Stimulated activated CD8-positive, alpha-beta memory T cell treated with anti-CD3 and anti-CD28 coated beads, Interleukin-15, amount 100 ng/mL, for 48 hours (primary cell): Measurements from ENCODE around the gene ZNF367.
"Not testable (repeated sequence)": the region's sequence is repeated elsewhere in the genome, so short reads cannot be mapped to it uniquely, and the experiment has no call there.

Experiments used
- DNase-seq, 2 donors: peaks; one replicate each; pipeline ENCODE4 v3.0.0-alpha.2; 2020; ENCODE audit warnings: low read depth in 2 of 2

Gene ZNF367

DNA sequence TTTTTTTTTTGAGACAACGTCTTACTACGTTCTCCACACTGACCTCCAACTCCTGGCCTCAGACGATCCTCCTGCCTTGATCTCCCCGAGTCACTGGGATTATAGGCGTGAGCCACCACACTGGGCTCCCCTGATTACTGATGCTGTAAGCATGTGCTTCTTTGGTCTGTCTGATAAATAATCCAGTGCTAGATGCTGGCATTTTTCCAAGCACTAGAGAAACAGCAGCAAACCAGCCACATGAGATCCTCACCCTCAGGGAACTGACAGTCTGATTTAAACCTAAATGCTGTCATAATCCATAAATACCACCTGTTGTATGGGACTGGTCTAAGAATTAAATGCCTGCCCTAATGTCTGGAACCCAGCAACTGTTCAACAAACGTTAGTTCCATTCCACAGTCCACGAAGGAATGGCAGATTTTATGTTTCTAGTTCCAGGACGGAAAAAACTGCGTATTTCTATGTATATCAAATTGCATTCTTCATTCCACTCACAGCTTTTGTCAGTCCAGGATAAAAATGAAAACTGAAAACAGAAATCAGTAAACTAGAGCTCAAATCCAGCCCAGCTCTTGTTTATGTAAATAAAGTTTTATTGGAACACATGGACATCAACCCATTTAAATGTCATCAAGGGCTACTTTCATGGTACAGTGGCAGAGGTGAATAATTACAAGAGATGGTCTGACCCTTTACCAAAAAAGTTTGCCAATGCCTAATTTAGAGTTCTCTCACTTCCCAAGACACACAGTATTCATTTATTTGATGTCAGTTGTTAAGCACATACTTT lies 54.8 kb downstream of the ZNF367 start:
- no peak for DNase-seq

DNA sequence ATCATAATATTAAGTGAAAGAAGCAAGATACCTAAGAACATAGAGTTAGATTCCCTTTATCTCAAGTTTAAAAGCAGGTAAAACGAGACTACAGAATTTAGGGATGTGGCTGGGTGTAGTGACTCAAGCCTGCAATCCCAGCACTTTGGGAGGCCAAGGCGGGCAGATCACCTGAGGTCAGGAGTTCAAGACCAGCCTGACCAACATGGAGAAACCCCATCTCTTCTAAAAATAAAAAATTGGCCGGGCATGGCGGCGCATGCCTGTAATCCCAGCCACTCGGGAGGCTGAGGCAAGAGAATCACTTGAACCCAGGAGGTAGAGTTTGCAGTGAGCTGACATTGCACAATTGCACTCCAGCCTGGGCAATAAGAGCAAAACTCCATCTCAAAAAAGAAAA lies 56.1 kb downstream of the ZNF367 start:
- DNase-seq: not testable (repeated sequence)

DNA sequence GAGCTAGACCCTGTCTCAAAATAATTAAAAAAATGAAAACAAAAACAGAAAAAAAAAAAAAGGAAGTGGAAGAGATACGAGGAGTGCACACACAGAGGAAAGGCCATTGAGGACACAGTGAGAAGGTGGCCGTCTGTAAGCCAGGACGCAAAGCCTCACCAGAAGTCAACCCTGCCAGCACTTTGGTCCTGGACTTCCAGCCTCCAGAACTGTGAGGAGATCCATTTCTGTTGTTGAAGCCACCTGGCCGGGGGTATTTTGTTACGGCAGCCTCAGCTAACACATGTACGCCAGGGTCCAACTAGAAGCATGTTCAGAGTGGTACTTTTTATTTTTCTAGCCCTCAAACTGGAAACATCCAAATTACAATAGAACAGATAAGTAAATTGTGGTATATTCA lies 56.5 kb downstream of the ZNF367 start:
- no peak for DNase-seq

DNA sequence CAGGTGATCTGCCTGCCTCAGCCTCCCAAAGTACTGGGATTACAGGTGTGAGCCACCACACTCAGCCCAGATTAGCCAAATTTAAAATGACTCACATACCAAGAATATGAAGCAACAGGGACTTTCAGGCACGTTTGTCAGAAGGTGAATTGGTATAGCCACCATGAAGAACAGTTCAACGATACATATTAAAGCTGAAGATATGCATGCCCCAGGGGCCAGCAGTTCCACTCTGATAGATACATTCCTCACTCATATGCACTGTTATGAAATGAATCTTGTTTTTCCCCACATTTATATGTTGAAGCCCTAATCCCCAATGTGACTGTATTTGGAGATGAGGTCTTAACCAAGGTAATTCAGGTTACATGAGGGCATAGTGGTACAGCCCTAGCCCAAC lies 57.2 kb downstream of the ZNF367 start:
- DNase-seq: no peak

DNA sequence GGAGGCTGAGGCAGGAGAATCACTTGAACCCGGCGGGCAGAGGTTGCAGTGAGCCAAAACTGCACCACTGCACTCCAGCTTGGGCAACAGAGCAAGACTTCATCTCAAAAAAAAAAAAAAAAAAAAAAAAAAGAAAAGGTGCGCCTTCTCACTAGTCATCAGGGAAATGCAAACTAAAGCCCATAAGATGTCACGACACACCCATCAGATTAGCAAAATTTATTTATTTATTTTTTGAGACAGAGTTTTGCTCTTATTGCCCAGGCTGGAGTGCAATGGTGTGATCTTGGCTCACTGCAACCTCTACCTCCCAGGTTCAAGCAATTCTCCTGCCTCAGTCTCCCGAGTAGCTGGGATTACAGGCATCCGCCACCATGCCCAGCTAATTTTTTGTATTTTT lies 57.6 kb downstream of the ZNF367 start:
- not testable (repeated sequence) for DNase-seq

DNA sequence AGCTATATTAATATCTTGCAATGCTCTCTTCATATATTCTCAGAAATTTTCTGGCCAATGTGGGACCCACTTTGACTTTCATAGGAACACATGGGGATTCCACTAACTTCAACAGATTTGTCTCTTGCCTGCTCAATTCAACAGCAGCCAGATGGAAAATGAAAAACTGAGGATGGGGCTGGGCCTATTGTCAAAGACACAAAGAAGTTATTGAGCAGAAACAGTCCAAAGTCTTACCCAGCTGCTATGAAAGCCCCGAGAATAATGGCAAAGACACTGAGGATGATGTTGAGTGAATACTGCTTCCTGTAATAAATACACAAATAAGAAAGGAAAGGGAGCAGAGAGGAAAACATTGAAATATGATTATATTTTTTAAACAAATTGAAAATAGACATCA lies 67.3 kb downstream of the ZNF367 start:
- no peak for DNase-seq

DNA sequence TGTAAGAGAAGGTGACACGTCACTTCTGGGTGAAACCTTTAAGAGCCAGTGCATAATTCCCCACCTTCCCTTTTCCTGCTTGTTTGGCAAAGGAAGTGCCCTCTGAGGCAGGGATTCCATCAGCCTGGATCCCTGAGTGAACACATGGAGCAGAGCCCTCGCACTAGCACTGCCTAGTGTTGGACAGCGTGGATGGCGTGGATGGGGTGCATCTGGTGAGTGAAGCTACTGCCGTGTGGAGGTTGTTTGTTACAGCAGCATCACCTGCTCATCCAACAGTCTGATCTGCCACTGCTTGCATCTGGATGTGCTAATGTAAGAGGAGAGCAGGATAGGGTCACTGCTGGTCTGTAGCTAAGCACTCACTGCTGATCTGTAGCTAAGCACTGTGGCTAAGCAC lies 69.9 kb downstream of the ZNF367 start:
- no peak for DNase-seq

DNA sequence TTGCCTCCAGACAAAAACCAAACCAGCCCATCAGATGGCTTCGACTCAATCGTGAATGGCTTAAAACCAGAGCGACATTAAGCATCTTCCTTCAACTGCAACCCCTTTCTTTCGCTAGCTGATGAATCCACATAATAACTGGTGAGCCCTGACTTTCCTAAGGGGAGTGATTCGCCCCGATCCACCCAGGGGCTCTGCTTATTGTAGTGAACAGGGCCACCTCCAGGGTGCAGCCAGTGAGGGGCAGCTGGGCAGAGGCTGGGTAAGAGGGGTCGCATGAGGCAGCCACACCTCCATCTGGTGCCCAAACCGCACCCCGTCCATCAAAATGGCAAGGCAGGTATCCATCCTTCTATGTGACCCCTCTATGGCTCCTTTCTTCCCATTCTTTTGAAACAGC lies 72.6 kb downstream of the ZNF367 start:
- no peak for DNase-seq

DNA sequence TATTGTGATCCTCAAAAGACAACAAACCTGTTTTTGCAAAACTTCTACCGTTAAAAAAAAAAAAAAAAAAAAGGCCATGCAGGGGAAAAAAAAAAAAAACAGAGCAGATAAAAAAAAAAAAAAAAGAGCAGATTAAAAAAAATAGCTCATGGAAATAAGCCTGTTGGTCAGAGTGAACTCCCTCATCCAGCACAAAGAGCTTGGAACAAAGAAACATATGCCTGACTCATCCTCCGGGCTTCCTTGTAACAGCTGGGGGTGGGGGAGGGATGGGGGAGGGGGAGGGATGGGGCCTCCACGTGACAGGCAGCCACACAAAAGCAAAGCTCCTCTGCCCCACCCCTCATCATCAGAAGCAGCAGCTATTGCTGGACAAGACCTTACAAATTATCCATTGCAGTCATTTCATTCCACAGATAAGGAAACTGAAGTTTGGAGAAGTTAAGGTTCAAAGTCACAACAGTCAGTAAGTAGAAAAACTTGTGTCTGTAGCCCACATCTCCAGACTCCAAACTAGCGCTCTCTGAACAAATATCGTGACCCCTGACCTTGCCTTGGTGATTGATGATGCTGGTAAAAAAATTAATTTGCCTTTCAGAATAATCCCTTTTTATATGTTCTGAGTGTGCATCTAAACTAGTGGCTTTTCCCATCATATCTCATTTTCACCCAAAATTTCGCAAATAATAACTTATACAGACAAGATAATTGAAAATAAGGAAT lies 73.6 kb downstream of the ZNF367 start:
- no peak for DNase-seq

DNA sequence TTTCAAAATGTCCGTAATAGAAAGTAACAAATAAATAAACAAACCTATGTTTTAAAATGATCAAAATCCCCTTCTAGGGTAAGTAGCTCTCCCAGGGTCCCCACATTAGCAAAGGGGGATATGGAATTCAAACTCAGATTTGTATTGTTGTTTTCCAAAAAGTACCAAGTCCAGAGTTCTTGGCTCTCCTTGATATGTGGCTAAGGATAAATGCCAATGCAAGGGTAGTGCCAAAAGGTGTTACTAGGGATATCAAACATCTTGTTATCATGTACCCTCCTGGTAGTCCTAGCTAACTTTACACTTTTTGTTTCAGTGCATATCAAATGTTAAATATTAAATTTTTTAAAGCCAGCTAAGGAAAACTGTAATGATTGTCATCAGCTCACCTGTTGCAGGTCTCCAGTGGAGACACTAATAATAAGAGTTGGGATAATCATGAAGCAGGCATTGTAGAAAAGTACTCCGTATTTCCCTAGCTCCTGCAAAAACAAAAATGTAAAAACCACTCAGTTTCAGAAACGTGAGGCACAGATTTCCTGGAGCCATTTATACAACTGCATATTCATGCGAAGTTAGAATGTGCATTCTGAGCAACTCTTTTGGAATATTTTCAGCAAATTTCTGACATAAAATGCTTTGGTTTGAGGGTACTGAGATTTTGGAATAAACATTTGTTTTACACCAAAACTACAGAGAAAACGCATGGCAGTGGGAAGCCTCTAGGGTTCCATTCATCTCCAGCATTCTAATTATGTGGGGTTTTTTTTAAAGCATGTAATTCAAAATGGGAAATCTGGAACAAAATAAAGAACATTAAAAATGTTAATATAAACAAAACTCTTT lies 74.4 kb downstream of the ZNF367 start:
- DNase-seq: no peak

DNA sequence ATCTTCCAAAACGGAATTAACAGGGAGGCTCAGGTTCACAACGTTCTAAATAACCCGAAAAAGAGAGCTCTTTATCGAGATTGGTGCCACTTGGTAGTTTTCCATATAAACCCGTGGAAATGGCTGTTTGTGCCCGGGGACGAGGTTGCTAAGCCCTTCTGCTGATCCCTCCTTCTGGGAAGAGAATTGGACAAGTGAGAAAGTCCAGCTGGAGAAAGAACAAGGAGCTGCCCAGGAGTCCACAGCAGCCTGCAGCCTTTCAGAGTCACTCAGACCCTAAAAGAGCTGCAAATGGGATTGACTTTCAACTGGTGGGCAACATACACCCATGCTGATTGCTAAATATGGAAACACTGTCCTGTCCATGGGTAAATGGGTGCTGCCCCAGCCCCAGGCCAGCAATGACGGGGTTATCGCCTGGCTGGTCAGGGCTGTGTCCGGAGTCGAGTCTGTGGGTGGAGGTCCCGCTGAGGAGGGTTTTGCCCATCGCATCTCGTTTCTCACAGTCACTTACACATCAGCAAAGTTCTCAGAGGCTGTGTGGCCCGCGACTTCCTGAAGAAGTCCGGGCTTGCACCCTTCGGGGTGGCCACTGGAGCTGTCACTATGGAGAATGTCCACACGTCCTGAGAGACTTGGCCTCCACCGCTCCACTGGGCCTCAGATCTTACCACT lies 75.5 kb downstream of the ZNF367 start:
- DNase-seq: no peak

DNA sequence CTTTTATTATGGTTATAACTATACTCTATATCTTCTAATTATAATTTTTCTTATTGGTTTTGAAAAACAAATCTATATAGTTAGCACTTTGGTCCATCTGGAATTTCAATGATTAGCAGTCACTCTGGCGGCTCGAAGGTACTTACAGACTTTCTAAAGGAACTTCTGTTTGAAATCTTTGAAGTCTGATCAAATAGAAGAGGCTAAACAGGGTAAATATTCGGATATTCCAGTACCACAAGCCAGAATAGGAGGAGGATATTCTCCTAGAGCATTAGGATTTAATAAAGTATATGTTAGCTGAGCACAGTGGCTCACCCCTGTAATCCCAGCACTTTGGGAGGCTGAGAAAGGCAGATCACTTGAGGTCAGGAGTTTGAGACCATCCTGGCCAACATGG lies 77.5 kb downstream of the ZNF367 start:
- DNase-seq: no peak

DNA sequence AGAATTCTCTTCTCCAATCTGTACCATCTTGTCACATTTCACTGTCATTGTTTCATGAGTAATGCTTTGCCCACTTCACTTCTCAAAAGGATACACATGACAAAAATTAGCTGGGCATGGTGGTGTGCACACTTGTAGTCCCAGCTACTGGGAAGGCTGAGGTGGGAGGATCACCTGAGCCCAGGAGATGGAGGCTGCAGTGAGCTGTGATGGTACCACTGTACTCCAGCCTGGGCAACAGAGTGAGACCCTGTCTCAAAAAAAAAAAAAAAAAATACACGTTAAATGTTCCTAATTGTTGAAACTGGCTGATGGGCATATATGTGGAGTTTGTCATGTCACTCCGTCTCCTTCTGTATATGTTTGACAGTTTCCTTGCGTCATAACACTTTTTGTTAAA lies 79.9 kb downstream of the ZNF367 start:
- no peak for DNase-seq
